B cell (primary cell): Measurements from ENCODE around the gene VILL.

Experiments
- EZH2 ChIP-seq: IDR thresholded peaks from 2 replicates; pipeline ENCODE4 v1.6.1; 2012; ENCODE audit warnings: borderline replicate concordance, low read depth, mild to moderate bottlenecking, moderate library complexity, low read length; ENCODE audit not compliant: insufficient read depth, poor library complexity, severe bottlenecking
- TF ChIP-seq, protein P1 (sequence below): fragments of 200-600 bp; IDR thresholded peaks from one replicate; pipeline ENCODE4 v1.8.0; 2022; ENCODE audit warnings: antibody characterized with exemption, mild to moderate bottlenecking

DNA sequence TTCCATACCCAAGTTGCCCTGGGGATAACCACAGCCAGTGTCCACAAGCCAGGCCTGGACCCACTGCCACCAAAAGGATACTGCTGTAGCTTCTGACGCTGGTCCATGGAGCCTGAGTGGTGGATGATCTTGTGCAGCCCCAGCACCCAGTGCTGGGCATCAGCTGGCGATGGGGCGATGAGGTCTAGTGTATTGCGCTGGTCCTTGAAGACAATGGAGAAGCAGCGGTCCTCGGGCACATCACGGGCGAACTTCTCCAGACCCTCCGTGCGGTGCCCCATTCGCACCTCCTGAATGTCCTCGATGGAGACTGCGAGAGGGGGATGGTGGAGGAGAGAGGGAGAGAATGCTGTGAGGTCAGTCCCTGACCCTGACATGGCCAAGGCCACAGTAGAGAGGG, 25.8 kb downstream of the VILL start:
- TF ChIP-seq, protein P1, sequence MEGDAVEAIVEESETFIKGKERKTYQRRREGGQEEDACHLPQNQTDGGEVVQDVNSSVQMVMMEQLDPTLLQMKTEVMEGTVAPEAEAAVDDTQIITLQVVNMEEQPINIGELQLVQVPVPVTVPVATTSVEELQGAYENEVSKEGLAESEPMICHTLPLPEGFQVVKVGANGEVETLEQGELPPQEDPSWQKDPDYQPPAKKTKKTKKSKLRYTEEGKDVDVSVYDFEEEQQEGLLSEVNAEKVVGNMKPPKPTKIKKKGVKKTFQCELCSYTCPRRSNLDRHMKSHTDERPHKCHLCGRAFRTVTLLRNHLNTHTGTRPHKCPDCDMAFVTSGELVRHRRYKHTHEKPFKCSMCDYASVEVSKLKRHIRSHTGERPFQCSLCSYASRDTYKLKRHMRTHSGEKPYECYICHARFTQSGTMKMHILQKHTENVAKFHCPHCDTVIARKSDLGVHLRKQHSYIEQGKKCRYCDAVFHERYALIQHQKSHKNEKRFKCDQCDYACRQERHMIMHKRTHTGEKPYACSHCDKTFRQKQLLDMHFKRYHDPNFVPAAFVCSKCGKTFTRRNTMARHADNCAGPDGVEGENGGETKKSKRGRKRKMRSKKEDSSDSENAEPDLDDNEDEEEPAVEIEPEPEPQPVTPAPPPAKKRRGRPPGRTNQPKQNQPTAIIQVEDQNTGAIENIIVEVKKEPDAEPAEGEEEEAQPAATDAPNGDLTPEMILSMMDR, result no peak
- no peak for TF ChIP-seq EZH2
